Endodermal cell (in vitro differentiated cells): ENCODE measurements around the gene RSU1. TPM values are rescaled to one million over a fixed set of nuclear protein-coding genes. Genes with fewer than 3 reads are reported as not detected.

Experiments used
- DNase-seq: peaks from one replicate; pipeline ENCODE4 v3.0.0-alpha.2; 2017
- H3K27ac ChIP-seq: 2 replicates; pipeline ENCODE4 v1.5.1; 2013; ENCODE audit warnings: mild to moderate bottlenecking, low read depth, low read length, moderate library complexity
- H3K27me3 ChIP-seq: 2 replicates; pipeline ENCODE4 v1.6.1; 2013; ENCODE audit warnings: mild to moderate bottlenecking, low read length, moderate library complexity; ENCODE audit not compliant: insufficient read depth, control insufficient read depth, poor library complexity, severe bottlenecking
- H3K36me3 ChIP-seq: 2 replicates; pipeline ENCODE4 v1.7.0; 2013; ENCODE audit warnings: mild to moderate bottlenecking, low read length, moderate library complexity; ENCODE audit not compliant: control insufficient read depth, insufficient read depth
- H3K4me1 ChIP-seq: one replicate; pipeline ENCODE4 v1.7.0; 2013; ENCODE audit warnings: low read length; ENCODE audit not compliant: control insufficient read depth, insufficient read depth
- H3K4me3 ChIP-seq: 2 replicates; pipeline ENCODE4 v1.5.1; 2013; ENCODE audit warnings: mild to moderate bottlenecking, low read length, moderate library complexity
- H3K9ac ChIP-seq: 2 replicates; pipeline ENCODE4 v1.6.1; 2013; ENCODE audit warnings: mild to moderate bottlenecking, low read length, moderate library complexity; ENCODE audit not compliant: poor library complexity, severe bottlenecking; ENCODE audit errors: extremely low read depth
- H3K9me3 ChIP-seq: 2 replicates; pipeline ENCODE4 v1.6.1; 2013; ENCODE audit warnings: mild to moderate bottlenecking, low read length, moderate library complexity; ENCODE audit not compliant: control insufficient read depth
- H3K27ac Mint-ChIP-seq: 2 replicates; pipeline ENCODE4 v1.8.0; 2020; ENCODE audit warnings: mixed read lengths
- H3K27me3 Mint-ChIP-seq: 2 replicates; pipeline ENCODE4 v1.8.0; 2021; ENCODE audit warnings: mild to moderate bottlenecking, mixed read lengths; ENCODE audit not compliant: insufficient read depth
- H3K36me3 Mint-ChIP-seq: 2 replicates; pipeline ENCODE4 v1.8.0; 2020; ENCODE audit warnings: low read depth, mixed read lengths
- H3K4me1 Mint-ChIP-seq: 2 replicates; pipeline ENCODE4 v1.8.0; 2020; ENCODE audit warnings: mixed read lengths
- H3K4me3 Mint-ChIP-seq: 2 replicates; pipeline ENCODE4 v1.8.0; 2020; ENCODE audit warnings: mild to moderate bottlenecking, moderate library complexity, mixed read lengths
- H3K9me3 Mint-ChIP-seq: 2 replicates; pipeline ENCODE4 v1.8.0; 2020; ENCODE audit warnings: mild to moderate bottlenecking, mixed read lengths
- WGBS, 2 experiments: methylation state at CpG; one replicate each; pipeline versions ENCODE4 v1.1.5 to v1.1.7; 2013; ENCODE audit warnings: missing lambda C conversion rate in 2 of 2, mixed read lengths in 1 of 2; ENCODE audit not compliant: insufficient coverage in 1 of 2, insufficient read length in 1 of 2; 5-methylcytosine and 5-hydroxymethylcytosine counted together
- total RNA-seq, 2 donors: library from RNA; stranded (reverse); fragmentation: NEBNext Ultra II Directional in 1 of 2; extraction: Animal tissue kit (Norgen Biotek cat#: 25700) in 1 of 2; gene quantifications; 2 replicates in 1 of 2; 3 replicates in 1 of 2; pipeline ENCODE4 v1.2.1, GENCODE V29; 2021
- TF ChIP-seq, protein P1 (sequence below): fragments of 200-600 bp; sonication (generic); conservative IDR thresholded peaks from 2 replicates; pipeline ENCODE4 v1.5.0; 2021; ENCODE audit warnings: antibody characterized with exemption, mild to moderate bottlenecking

RSU1 gene
- total RNA-seq, 2 donors from 2014 or later, result 39.5 to 46.4 TPM

DNA sequence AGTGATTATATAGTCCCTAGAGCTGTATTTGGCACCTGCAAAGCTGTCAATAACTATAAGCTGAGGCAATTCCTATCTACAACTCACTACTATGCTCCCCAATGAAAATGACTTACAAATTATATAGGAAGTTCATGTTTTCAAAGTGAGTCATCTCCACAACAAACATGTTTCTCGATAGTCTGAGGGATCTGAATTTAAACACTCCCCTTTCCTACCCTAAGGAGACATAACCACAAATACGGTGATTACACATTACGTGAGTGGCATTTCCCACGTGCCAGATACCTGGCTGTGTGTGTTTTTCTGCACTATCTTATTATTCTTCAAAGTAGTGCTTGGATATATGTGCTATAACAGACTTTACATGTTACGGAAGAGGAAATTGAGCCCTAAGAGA, 173.1 kb downstream of the RSU1 start:
- Histone ChIP-seq H3K4me3 (no peak overlapping the region), H3K36me3 (no peaks in the 10 kb centered on the region), H3K9ac (no peak overlapping the region), H3K9me3 (no peaks in the 10 kb centered on the region), H3K27ac (no peak overlapping the region), H3K4me1 (peaks cover 11% of the 10 kb centered on the region), H3K27me3 (no peaks in the 10 kb centered on the region)
- Mint-ChIP-seq H3K27me3 (no peaks in the 10 kb centered on the region), H3K36me3 (no peaks in the 10 kb centered on the region), H3K27ac (no peak overlapping the region), H3K4me1 (peaks cover 19% of the 10 kb centered on the region), H3K4me3 (no peak overlapping the region), H3K9me3 (no peaks in the 10 kb centered on the region)
- no peak for DNase-seq
- TF ChIP-seq, protein P1, sequence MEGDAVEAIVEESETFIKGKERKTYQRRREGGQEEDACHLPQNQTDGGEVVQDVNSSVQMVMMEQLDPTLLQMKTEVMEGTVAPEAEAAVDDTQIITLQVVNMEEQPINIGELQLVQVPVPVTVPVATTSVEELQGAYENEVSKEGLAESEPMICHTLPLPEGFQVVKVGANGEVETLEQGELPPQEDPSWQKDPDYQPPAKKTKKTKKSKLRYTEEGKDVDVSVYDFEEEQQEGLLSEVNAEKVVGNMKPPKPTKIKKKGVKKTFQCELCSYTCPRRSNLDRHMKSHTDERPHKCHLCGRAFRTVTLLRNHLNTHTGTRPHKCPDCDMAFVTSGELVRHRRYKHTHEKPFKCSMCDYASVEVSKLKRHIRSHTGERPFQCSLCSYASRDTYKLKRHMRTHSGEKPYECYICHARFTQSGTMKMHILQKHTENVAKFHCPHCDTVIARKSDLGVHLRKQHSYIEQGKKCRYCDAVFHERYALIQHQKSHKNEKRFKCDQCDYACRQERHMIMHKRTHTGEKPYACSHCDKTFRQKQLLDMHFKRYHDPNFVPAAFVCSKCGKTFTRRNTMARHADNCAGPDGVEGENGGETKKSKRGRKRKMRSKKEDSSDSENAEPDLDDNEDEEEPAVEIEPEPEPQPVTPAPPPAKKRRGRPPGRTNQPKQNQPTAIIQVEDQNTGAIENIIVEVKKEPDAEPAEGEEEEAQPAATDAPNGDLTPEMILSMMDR, result no peak
- 85 to 93% methylated on average over 2 to 5 of the region's 5 CpGs for WGBS, 2 experiments

DNA sequence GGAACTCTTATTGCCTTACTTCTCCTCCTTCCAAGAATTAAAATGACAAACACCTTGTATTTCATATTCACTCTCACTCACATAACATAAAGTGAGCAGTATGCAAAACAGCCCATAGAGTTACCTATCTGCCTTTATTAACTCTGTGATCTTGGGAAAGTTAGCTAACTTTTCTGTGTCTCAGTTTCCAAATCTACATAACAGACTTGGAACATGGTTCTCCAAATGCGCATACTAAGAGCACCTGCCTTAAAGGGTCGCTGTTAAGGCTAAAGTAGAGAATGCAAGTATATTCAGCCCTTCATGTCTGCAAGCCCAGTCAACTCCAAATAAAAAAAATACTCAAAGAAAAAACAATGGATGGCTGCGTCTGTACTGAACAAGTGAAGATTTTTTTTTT, 173.7 kb downstream of the RSU1 start:
- H3K27me3 ChIP-seq, result no peaks in the 10 kb centered on the region
- peaks cover 19% of the 10 kb centered on the region for H3K4me1 Mint-ChIP-seq
- 86 to 90% methylated on average over 2 to 3 of the region's 3 CpGs for WGBS, 2 experiments
- H3K9me3 ChIP-seq, result no peaks in the 10 kb centered on the region
- DNase-seq, result no peak
- H3K36me3 Mint-ChIP-seq, result no peaks in the 10 kb centered on the region
- H3K9me3 Mint-ChIP-seq, result no peaks in the 10 kb centered on the region
- H3K4me1 ChIP-seq, result peaks cover 11% of the 10 kb centered on the region
- no peak overlapping the region for H3K4me3 Mint-ChIP-seq
- no peaks in the 10 kb centered on the region for H3K36me3 ChIP-seq
- H3K27ac ChIP-seq, result no peak overlapping the region
- no peak overlapping the region for H3K27ac Mint-ChIP-seq
- TF ChIP-seq, protein P1, result no peak
- H3K27me3 Mint-ChIP-seq, result no peaks in the 10 kb centered on the region
- no peak overlapping the region for H3K4me3 ChIP-seq
- no peak overlapping the region for H3K9ac ChIP-seq

DNA sequence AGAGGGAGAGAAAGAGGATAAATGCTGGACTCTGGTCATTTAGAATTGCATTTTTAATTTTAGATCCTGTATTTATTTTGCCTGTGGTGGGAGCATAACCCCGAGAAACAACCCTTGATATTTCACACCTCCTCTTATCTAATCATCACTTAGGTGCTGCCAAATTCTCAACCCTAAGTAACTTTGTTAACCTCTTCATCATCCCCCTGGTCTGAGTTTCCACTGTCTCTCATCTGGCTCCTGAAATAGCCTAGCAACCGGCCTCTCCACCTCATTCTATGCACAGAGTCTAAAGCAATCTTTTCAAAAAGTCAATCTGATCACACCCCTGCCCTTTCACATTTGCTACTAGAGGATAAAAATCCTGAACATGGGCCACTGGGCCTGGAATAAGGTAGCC, 177.1 kb downstream of the RSU1 start:
- no peak for DNase-seq
- Histone ChIP-seq H3K27me3 (no peaks in the 10 kb centered on the region), H3K4me3 (peak overlapping the region; percentile 46), H3K27ac (no peak overlapping the region), H3K9me3 (no peaks in the 10 kb centered on the region), H3K36me3 (no peaks in the 10 kb centered on the region), H3K9ac (no peak overlapping the region), H3K4me1 (peaks cover 13% of the 10 kb centered on the region)
- no peak overlapping the region for H3K4me3 Mint-ChIP-seq
- 39 to 62% methylated on average over 2 of the region's 2 CpGs for WGBS, 2 experiments
- H3K27ac Mint-ChIP-seq, result no peak overlapping the region
- no peaks in the 10 kb centered on the region for H3K27me3 Mint-ChIP-seq
- no peaks in the 10 kb centered on the region for H3K36me3 Mint-ChIP-seq
- peaks cover 19% of the 10 kb centered on the region for H3K4me1 Mint-ChIP-seq
- TF ChIP-seq, protein P1, result no peak
- no peaks in the 10 kb centered on the region for H3K9me3 Mint-ChIP-seq
